NCI-H1694 treated with DMSO at 0.1 percent for 48 hours (cell line): ENCODE measurements around the gene CCR6.
"Not testable (repeated sequence)": the region's sequence is repeated elsewhere in the genome, so short reads cannot be mapped to it uniquely, and the experiment has no call there.

Source experiments
- DNase-seq: peaks from one replicate; lab custom pipeline; 2025; lab: John Stamatoyannopoulos, UW

The CCR6 gene

GRCh38 chr6:167172011-167172410 lies 49.1 kb downstream of the CCR6 start:
- DNase-seq, result not testable (repeated sequence)

- not testable (repeated sequence) for DNase-seq
These were observed 54.4 kb downstream of the CCR6 start for GRCh38 chr6:167177271-167177670.

- not testable (repeated sequence) for DNase-seq
These were observed 56.2 kb downstream of the CCR6 start for GRCh38 chr6:167178896-167179655.

GRCh38 chr6:167180086-167180485 lies 57.2 kb downstream of the CCR6 start:
- not testable (repeated sequence) for DNase-seq

- not testable (repeated sequence) for DNase-seq
These were observed 58.5 kb downstream of the CCR6 start for GRCh38 chr6:167181351-167181750.

GRCh38 chr6:167182913-167183314 lies 60.0 kb downstream of the CCR6 start:
- not testable (repeated sequence) for DNase-seq

GRCh38 chr6:167185101-167185500 lies 62.2 kb downstream of the CCR6 start:
- not testable (repeated sequence) for DNase-seq

GRCh38 chr6:167187275-167187674 lies 64.4 kb downstream of the CCR6 start:
- DNase-seq, result not testable (repeated sequence)
